Naive B cell (primary cell): ENCODE results near the gene INO80B. TPM values are rescaled to one million over a fixed set of nuclear protein-coding genes. Genes with fewer than 3 reads are reported as not detected.
"Not testable (repeated sequence)": the region's sequence is repeated elsewhere in the genome, so short reads cannot be mapped to it uniquely, and the experiment has no call there.

Experiments used
- ATAC-seq, 2 donors: fragments of 150-1000 bp; cut with Tn5 transposase; 2 replicates each; pipeline ENCODE4 v1.10.0; 2021; ENCODE audit warnings: low read depth in 2 of 2, mild to moderate bottlenecking in 2 of 2, moderate library complexity in 2 of 2
- DNase-seq: peaks from one replicate; pipeline ENCODE4 v3.0.0; 2022
- H3K27ac Mint-ChIP-seq, 6 donors: one replicate each; pipeline ENCODE4 v1.8.0; 2020 to 2022; ENCODE audit warnings: mild to moderate bottlenecking in 6 of 6, mixed read lengths in 6 of 6, moderate library complexity in 5 of 6, inconsistent platforms in 2 of 6
- H3K27me3 Mint-ChIP-seq, 3 donors: one replicate each; pipeline ENCODE4 v1.8.0; 2021 to 2022; ENCODE audit warnings: mixed read lengths in 3 of 3, mild to moderate bottlenecking in 1 of 3
- H3K36me3 Mint-ChIP-seq, 2 donors: one replicate each; pipeline ENCODE4 v1.8.0; 2020 to 2022; ENCODE audit warnings: mixed read lengths in 2 of 2, inconsistent platforms in 1 of 2, mild to moderate bottlenecking in 1 of 2
- H3K4me1 Mint-ChIP-seq, 3 donors: one replicate each; pipeline ENCODE4 v1.8.0; 2020 to 2022; ENCODE audit warnings: mixed read lengths in 3 of 3, inconsistent platforms in 1 of 3, mild to moderate bottlenecking in 1 of 3, moderate library complexity in 1 of 3
- H3K4me3 Mint-ChIP-seq, 8 donors: one replicate each; pipeline ENCODE4 v1.8.0; 2020 to 2022; ENCODE audit warnings: mild to moderate bottlenecking in 8 of 8, mixed read lengths in 8 of 8, moderate library complexity in 8 of 8, inconsistent platforms in 2 of 8
- H3K9me3 Mint-ChIP-seq, 7 donors: one replicate each; pipeline ENCODE4 v1.8.0; 2020 to 2022; ENCODE audit warnings: mixed read lengths in 7 of 7, mild to moderate bottlenecking in 5 of 7, inconsistent platforms in 2 of 7, moderate library complexity in 1 of 7
- polyA plus RNA-seq, 6 donors: library from polyadenylated mRNA; unstranded; fragments of 300-500 nt; fragmentation: Illumina TruSeq; gene quantifications; one replicate each; pipeline ENCODE4 v1.2.3, GENCODE V29; 2021; ENCODE audit warnings: low read depth in 6 of 6

The INO80B gene
- polyA plus RNA-seq, 6 donors from 2014 or later, result 5.5 to 16.5 (median 8.3) TPM

DNA sequence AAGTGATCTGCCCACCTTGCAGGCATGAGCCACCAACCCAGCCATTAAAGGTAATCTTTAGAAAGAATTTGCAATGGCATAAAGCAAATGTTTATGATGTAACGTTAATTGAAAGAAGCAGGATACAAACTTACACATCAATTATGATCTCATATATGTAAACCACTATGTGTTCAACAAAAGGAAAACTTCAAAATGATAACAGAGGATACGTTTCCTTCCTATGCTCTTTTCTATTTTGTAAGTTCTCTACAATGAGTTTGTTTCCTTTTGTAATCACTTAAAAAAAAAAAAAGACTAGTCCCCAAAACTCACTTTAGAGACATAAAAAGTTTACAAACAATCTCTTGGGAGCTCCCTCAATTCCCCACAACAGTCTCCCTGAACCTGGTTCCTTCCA lies 34.9 kb upstream of the INO80B start:
- peak overlapping the region; percentile 64 to 100 (median 87) for H3K4me3 Mint-ChIP-seq
- H3K36me3 Mint-ChIP-seq, result no peaks in the 10 kb centered on the region
- H3K9me3 Mint-ChIP-seq, result no peaks in the 10 kb centered on the region
- peaks cover 34 to 76% (median 48%) of the 10 kb centered on the region in 3 donors for H3K4me1 Mint-ChIP-seq
- no peak for ATAC-seq
- no peaks in the 10 kb centered on the region for H3K27me3 Mint-ChIP-seq
- no peak for DNase-seq
- peak overlapping the region; percentile 61 to 100 (median 94) for H3K27ac Mint-ChIP-seq

DNA sequence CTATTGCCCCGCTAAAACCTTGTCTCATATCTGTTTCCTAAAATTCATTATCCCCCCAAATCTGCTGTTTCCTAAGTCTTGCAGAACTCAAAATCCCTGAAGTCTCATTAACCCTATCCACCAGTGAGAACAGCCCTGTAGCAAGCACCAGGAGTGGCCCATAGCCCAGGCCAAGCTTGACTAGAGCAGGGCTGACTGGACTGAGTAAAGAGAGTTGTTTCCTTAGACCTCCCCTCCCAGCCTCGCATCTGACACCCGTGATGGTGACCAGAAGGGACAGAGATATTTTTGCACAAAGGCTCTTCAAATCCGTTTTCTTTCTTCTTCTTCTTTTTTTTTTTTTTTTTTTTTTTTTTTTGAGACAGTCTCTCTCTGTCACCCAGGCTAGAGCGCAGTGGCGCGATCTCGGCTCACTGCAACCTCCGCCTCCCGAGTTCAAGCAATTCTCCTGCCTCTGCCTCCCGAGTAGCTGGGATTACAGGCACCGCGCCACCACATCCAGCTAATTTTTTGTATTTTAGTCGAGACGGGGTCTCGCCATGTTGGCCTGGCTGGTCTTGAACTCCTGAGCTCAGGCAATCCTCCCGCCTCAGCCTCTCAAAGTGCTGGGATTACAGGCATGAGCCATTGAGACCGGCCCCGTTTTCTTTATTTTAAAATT lies 34.3 kb upstream of the INO80B start:
- Mint-ChIP-seq H3K4me1 (peaks cover 34 to 71% (median 45%) of the 10 kb centered on the region in 3 donors), H3K27ac (peak overlapping the region; percentile 95 to 100 (median 100)), H3K4me3 (peak overlapping the region; percentile 94 to 100 (median 98))
- not testable (repeated sequence) for DNase-seq, H3K9me3 Mint-ChIP-seq, H3K27me3 Mint-ChIP-seq, H3K36me3 Mint-ChIP-seq, ATAC-seq

DNA sequence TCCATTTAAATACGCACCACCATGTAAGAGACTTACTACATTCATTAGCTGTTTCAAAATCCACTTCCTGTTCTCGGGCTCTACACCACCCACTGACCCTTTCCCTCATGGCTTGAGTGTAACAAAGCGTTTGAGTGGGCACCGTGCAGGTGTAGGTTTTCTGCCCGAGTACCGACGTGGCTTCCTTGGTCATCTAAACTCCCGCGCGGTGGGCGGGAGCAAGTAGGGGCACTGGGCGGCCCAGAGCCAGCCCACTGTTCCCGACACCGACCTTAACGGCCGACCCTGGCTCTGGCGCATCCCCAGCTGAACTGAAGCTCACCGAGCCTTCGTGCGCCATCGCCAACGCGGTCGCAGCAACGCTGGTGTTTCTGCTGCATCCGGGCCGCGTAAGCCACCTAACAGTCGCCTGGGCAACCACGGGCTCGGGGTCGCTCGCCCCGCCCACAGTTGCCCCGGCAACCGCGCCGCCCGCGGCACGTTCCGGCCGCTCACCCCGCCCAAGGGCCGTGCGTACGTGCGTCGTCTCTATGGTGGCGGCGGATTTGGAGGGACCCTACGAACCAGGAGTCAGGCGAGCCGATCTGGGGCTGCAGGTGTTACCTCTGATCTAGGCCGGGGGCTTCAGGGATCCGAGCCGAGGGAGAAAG lies 33.5 kb upstream of the INO80B start, which contains the start of the genes C2orf81 and WDR54:
Gene C2orf81, minus strand, starts transcription at position 399 of the 650 bp plus-strand sequence. Its CDS starts 59 bp downstream, at position 340.
Gene WDR54, plus strand, starts transcription at position 510 of the 650 bp plus-strand sequence. CDS start 424 bp downstream, outside the sequence.
- H3K27me3 Mint-ChIP-seq, result no peaks in the 10 kb centered on the region
- peaks cover 29 to 64% (median 38%) of the 10 kb centered on the region in 3 donors for H3K4me1 Mint-ChIP-seq
- H3K36me3 Mint-ChIP-seq, result no peaks in the 10 kb centered on the region
- H3K27ac Mint-ChIP-seq, result peak within 1 kb of the TSS; percentile 95 to 100 (median 100)
- DNase-seq (peak; percentile 97), ATAC-seq (peak; percentile 87 to 88)
- peak within 1 kb of the TSS; percentile 94 to 100 (median 98) for H3K4me3 Mint-ChIP-seq
- no peaks in the 10 kb centered on the region for H3K9me3 Mint-ChIP-seq

DNA sequence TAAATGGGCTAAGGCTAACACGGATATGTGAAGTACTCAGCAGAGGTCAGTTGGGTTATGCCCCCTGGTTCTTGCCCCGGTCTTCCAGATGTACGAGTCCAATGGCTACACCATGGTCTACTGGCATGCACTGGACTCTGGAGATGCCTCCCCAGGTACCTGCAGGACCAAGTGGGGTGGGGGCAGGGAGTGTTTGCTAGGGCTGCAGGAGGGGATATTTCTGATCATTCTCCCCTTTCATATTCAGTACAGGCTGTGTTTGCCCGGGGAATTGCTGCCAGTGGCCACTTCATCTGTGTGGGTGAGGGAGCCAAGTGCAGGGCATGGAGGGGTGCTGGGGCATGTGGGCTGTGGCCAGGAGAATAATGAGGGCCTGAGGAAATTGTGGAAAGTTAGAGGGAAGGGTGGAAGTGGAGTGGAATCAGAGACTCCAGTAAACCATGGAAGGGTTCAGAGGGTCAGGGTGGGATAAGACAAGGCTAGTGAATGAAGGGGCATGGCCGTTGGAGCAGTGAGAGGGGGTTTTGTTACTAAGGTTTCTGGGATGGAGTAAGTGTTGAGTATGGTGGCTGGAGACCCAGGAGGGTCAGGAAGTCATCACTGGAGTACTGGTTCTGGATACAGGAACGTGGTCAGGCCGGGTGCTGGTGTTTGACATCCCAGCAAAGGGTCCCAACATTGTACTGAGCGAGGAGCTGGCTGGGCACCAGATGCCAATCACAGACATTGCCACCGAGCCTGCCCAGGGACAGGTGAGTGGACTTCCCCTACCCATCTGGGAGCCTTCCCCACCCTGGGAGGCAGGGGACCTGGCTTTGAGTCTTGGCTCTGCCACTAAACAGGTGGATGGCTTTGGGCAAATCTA lies 31.4 kb upstream of the INO80B start:
- H3K27me3 Mint-ChIP-seq, result no peaks in the 10 kb centered on the region
- H3K27ac Mint-ChIP-seq, result peak overlapping the region in 5 of 6 donors; percentile 80 to 100 (median 95)
- ATAC-seq (no peak), DNase-seq (no peak)
- peak overlapping the region; percentile 61 to 100 (median 98) for H3K4me3 Mint-ChIP-seq
- H3K4me1 Mint-ChIP-seq, result peaks cover 22 to 46% (median 23%) of the 10 kb centered on the region in 3 donors
- no peaks in the 10 kb centered on the region for H3K36me3 Mint-ChIP-seq
- no peaks in the 10 kb centered on the region for H3K9me3 Mint-ChIP-seq

DNA sequence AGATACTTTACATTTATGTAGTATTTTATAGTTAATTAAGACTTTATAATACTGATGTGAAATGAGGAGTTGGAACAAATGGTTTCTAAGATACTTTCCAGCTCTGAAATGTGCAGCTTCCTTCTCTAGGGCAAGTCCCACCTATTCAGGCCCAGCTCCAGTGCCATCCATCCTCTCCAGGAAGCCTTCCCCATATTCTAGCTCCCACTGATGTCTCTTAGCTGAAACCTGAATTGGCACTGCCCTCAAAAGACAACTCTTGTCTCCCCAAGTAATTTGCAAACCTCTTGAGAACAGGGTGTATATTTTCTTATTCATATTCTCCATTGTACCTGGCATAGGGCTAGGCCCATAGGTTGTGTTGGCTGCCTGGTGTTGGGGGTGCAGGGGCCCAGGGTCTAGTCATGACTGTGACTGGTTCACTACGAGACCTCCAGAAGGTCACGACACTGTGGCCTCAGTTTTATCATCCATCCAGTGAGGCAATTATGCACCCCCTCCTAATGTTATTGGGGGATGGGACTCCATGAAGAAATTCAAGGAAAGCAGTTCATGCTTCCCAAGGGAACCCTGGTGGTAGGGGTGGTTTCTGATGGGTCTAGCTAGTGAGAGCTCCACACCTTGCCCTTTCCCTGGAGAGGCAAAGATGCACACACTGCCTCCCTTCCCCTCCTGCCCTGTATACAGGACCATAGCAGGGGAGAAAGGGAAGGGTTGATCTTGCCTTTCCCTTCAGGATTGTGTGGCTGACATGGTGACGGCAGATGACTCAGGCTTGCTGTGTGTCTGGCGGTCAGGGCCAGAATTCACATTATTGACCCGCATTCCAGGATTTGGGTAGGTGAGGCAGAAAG lies 30.5 kb upstream of the INO80B start:
- Mint-ChIP-seq H3K36me3 (no peaks in the 10 kb centered on the region), H3K4me1 (peaks cover 19 to 38% (median 23%) of the 10 kb centered on the region in 3 donors), H3K27me3 (no peaks in the 10 kb centered on the region), H3K27ac (peak overlapping the region in 1 of 6 donors; percentile 73), H3K4me3 (peak overlapping the region in 2 of 8 donors; percentile 35 to 73), H3K9me3 (no peaks in the 10 kb centered on the region)
- no peak for ATAC-seq
- no peak for DNase-seq

DNA sequence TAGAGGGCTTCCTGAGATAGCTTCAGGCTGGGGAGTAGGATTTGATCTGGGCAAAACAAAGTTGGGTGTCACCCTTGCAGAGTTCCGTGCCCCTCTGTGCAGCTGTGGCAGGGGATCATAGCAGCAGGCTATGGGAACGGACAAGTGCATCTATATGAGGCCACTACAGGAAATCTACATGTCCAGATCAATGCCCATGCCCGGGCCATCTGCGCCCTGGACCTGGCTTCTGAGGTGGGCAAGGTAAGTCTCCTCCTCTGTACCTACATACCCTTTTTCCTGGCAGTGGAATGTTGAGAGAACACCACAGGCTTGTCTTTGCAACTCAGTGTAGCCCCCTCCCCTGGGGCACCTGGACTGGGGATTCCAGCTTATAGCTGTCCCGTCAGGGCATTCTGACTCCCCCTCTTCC lies 29.9 kb upstream of the INO80B start:
- Mint-ChIP-seq H3K4me3 (peak overlapping the region in 2 of 8 donors; percentile 20 to 35), H3K27ac (peak overlapping the region in 2 of 6 donors; percentile 8 to 12), H3K4me1 (peaks cover 19 to 32% (median 19%) of the 10 kb centered on the region in 3 donors), H3K9me3 (no peaks in the 10 kb centered on the region), H3K36me3 (no peaks in the 10 kb centered on the region), H3K27me3 (no peaks in the 10 kb centered on the region)
- no peak for DNase-seq
- ATAC-seq, result no peak

DNA sequence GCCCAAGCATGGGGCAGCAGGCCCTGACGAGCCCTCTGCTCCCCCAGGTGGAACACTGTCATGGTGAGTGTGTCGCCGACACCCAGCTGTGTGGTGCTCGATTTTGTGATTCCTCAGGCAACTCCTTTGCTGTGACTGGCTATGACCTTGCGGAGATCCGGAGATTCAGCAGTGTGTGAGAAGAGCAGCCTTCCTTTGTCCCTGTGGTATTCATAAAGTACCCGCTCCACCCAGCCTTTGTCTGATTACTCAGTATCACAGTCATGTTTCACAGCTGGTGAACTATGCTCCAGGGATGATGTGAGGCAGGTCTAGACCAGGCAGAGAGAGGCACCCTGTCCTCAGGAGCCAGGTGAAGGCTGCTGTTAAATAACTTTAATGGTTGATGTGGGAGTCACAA lies 29.4 kb upstream of the INO80B start:
- Mint-ChIP-seq H3K27ac (peak overlapping the region in 2 of 6 donors; percentile 15 to 49), H3K36me3 (no peaks in the 10 kb centered on the region), H3K9me3 (no peaks in the 10 kb centered on the region), H3K27me3 (no peaks in the 10 kb centered on the region), H3K4me3 (peak overlapping the region in 1 of 8 donors; percentile 35), H3K4me1 (peaks cover 14 to 27% (median 14%) of the 10 kb centered on the region in 3 donors)
- ATAC-seq (no peak), DNase-seq (no peak)

DNA sequence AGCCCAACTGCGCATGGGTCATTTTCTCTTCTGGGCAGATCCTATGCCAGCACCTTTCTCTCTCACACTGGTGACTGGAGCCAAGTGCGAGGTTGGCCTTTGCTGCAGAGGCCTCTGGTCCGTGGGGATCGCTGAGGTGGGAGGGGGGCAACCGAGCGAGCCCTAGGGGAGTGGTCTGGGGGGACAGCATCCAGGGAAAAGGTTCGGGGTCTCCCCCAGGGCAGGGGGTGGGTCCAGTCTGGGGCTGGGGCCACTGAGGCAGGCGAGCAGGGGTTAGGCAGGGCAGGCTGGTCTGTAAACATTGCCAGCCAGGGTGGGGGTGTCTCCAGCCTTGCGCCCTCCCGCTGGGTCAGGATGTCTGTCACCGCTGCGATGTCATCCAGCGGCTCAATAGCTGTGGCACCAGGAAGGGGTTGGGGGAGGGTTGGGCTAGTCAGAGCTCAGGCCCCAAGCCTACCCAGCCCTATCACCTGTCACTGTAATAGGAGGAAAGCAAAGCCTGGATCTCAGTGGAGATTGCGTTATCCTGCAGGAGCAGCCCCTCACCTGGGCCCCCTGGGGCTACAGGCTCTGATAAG lies 28.6 kb upstream of the INO80B start:
- no peaks in the 10 kb centered on the region for H3K36me3 Mint-ChIP-seq
- no peaks in the 10 kb centered on the region for H3K27me3 Mint-ChIP-seq
- DNase-seq (no peak), ATAC-seq (no peak)
- peak overlapping the region in 1 of 6 donors; percentile 83 for H3K27ac Mint-ChIP-seq
- no peaks in the 10 kb centered on the region for H3K9me3 Mint-ChIP-seq
- no peak overlapping the region for H3K4me3 Mint-ChIP-seq
- H3K4me1 Mint-ChIP-seq, result peaks cover 8 to 19% (median 9%) of the 10 kb centered on the region in 3 donors

DNA sequence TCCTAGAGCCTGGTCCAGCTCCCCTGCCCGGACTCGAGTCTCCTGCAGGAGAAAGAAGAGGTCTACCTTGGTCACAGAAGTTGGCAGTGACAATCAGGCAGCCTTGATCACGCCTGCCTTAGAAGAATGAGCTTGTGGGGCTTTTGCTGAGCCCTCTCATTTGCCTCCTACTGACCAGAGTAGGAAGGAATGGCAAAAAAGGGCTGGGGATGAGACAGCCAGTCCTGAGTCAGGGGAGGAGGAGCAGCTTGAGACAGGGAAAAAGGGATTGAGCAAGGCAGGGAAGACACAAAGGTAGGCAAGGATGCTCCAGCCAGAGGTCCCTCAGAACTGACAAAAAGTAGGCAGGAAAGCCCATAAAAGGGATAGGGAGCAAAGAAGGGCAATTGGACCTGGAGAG lies 27.3 kb upstream of the INO80B start:
- no peak for ATAC-seq
- Mint-ChIP-seq H3K9me3 (no peaks in the 10 kb centered on the region), H3K4me1 (peaks cover 0 to 10% (median 9%) of the 10 kb centered on the region in 3 donors), H3K27me3 (no peaks in the 10 kb centered on the region), H3K36me3 (no peaks in the 10 kb centered on the region), H3K4me3 (peak overlapping the region in 1 of 8 donors; percentile 41), H3K27ac (peak overlapping the region in 2 of 6 donors; percentile 60 to 96)
- no peak for DNase-seq

DNA sequence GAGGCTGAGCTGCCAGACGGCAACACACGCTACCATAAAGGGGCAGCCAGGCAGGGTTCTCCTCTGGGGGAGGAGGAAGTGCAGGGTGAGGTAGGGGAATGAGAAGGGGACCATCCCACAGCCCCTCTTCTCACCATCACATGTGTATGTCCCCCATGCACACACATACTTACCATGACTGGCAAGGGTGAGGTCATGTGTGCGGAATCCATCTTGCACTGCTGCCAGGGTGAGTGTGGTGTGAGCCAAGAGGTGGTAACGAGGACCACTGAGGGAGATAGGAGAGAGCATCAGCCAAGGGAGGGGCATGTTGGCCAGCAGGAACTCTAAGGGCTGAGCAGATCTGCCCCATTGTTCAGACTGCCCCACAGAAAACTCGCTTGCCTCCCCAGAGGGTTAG lies 26.2 kb upstream of the INO80B start:
- Mint-ChIP-seq H3K9me3 (no peaks in the 10 kb centered on the region), H3K36me3 (no peaks in the 10 kb centered on the region), H3K27ac (no peak overlapping the region)

DNA sequence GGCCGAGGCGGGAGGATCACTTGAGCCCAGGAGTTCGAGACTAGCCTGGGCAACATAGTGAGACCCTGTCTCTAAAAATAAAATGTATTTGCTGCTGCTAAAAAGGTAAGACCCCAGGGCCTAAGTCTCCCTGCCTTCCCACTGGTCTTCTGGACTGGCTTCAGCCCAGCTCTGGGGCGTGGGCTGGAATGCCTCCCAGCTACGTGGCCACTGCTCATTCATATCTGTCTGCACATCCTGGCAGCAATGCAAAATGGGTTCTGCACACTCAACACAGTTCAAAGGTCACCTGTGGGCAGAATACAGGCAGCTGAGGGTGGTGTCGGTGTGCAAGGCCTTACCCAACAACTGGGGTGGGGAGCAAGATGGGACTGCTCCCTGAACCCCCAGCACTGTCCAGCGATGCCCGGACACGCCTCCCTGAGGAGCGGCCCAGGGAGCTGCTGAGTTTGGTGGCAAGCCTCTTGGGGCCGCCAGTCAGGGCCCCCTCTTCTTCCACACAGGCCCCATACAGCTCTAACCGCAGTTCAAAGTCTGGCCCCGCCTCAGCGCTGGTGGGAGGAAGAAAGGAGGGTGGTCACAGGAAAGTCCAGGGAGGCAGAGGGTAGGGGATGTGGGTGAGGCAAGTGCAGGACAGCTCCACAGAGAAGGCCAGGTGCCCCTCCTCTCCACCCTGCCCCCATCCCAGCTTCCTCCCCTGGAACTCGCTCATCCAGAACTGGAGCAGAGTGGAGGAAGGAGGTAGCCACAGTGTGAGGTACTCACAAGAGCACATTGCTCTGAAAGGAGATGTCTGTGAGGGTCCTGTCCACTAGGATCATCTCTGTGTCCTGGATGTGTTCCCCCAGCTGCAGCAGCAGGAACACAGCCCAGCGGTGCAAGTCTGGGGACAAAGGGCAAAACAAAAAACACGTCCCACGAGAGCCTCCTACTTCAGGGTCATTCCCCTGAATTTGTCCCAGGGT lies 25.1 kb upstream of the INO80B start:
- Mint-ChIP-seq H3K4me3 (no peak overlapping the region), H3K27ac (peak overlapping the region in 1 of 6 donors; percentile 6), H3K4me1 (peaks cover 0 to 4% (median 0%) of the 10 kb centered on the region in 3 donors), H3K36me3 (no peaks in the 10 kb centered on the region), H3K27me3 (no peaks in the 10 kb centered on the region), H3K9me3 (no peaks in the 10 kb centered on the region)
- DNase-seq (no peak), ATAC-seq (no peak)

More for the DNA sequence above, 26.2 kb upstream of the INO80B start:
- ATAC-seq (no peak), DNase-seq (no peak)
- peaks cover 0 to 4% (median 0%) of the 10 kb centered on the region in 3 donors for H3K4me1 Mint-ChIP-seq
- H3K27me3 Mint-ChIP-seq, result no peaks in the 10 kb centered on the region
- peak overlapping the region in 1 of 8 donors; percentile 41 for H3K4me3 Mint-ChIP-seq
